Measurements from ENCODE around the gene SOX15. TPM values are rescaled to one million over a fixed set of nuclear protein-coding genes. Genes with fewer than 3 reads are reported as not detected.

The SOX15 gene
- total RNA-seq, 1 donor from 2014 or later = 74.0 TPM

GRCh38 chr17:7557147-7557764 lies 32.6 kb downstream of the SOX15 start:
- no peak for ATAC-seq

GRCh38 chr17:7556627-7557026 lies 33.3 kb downstream of the SOX15 start:
- ATAC-seq = no peak

DNA sequence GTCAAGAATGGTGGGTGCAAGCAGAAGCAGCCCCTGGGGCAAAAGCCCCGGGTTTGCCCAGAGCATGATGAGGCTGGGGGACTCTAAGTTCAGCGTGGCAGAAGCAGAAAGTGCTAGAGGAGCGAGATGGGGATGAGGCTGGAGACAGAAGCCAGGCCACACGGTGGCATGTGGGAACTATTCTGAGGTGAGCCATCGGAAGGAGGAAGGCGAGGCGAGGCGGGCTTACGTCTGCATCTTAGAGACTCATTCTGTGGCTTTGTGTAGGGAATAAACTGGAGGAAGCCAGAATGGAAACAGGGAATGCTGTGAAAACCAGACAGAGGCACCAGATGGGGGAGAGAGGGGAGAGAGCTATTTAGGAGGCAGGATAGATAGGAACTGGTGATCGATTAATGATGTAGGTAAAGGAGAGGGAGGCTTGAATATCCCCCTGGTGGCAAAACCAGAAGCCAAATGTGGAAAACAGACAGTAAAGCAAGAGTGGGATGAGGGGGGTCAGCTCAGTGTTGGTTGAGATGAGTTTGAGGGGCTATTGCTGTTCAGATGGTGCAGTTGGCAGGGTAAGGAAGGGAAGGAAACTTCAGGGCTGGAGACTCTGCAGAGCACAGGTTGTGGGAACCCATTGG lies 34.5 kb downstream of the SOX15 start:
- no peak for ATAC-seq

- ATAC-seq = no peak
Observed at GRCh38 chr17:7553356-7553755, 36.5 kb downstream of the SOX15 start.

- ATAC-seq = no peak
Observed at GRCh38 chr17:7552621-7553051, 37.3 kb downstream of the SOX15 start.

GRCh38 chr17:7551396-7551795 lies 38.5 kb downstream of the SOX15 start:
- no peak for ATAC-seq

- ATAC-seq = no peak
Observed at GRCh38 chr17:7550344-7550743, 39.5 kb downstream of the SOX15 start.

DNA sequence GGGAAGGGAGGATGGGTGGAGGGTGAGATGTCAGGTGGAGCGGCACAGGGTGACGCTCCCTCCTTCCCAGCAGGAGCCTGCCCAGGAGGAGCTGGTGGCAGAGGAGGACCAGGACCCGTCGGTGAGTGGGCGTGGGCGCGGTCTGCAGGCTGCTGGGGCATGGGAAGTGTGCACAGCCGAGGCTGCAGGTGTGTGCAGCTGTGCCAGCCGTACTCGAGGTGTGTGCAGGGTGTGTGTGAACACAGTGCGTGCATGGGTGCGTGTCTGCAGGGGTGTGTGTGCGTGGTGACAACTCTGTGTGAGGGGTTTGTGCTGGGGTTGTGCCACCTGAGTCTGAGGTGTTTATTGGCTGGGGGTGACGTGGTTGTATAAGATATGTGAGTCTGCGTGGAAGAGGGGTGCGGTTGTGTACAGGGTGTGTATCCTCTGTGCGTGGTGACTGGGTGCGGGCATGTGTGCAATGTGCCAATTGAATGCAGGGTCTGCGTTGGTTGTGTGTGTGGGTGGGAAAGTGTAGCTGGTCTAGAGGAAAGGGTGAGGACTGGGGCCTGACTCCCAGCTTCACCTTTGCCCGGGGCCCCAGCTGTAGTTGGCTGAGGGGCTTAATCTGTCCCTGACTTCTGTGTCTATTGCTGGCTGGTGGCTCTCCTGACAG lies 40.4 kb downstream of the SOX15 start:
- ATAC-seq = peak; percentile 66

DNA sequence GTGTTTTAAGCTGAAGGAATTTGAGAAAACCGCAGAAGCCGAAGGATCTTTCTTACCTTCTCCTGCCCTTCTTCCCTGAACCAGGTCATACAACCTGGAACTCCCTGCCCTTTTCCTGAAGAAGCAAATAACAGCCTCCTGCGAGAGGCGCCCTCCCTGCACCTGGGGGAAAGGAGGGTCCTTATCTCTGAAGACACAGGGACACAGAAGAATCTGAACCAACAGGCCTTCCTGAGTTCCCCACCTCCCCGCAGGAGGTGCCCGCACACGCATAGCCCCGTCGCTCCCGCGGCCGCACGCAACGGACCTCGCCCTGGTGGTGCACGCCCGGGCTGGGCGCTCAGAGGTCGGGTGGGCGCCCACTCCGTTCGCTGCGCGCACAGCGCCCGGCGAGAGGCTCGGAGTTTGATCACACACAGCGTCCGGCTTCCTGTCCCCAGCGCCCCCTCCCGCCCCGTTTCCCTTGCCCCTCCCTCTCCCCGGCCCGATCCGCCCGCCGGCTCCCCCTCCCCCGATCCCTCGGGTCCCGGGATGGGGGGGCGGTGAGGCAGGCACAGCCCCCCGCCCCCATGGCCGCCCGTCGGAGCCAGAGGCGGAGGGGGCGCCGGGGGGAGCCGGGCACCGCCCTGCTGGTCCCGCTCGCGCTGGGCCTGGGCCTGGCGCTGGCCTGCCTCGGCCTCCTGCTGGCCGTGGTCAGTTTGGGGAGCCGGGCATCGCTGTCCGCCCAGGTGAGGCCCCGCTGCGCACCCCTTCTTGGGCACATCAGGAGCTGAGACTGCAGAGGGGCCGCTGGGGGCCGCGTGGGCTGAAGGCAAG lies 41.1 kb downstream of the SOX15 start, which contains the start of gene TNFSF12:
Gene TNFSF12, plus strand, starts transcription at position 474 of the 816 bp plus-strand sequence. Its CDS starts 96 bp downstream, at position 570.
- ATAC-seq = peak; percentile 55

DNA sequence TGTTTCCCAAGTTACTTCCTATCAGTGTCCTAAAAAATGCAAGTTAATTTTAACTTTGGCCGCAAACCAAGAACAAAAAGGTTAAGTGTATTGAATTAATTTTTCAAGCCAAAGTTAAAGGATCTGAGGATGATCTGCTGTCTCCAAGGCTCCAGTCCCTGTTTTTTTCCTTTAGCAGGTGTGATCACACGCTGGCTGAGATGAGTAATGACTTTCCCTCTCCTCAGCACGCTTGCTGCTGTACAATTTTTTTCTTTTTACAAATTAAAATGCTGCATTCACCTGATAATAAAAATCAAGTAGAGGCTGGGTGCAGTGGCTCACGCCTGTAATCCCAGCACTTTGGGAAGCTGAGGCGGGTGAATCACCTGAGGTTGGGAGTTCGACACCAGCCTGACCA lies 45.0 kb downstream of the SOX15 start:
- no peak for ATAC-seq

GRCh38 chr17:7541074-7541621 lies 48.7 kb downstream of the SOX15 start:
- ATAC-seq = no peak

DNA sequence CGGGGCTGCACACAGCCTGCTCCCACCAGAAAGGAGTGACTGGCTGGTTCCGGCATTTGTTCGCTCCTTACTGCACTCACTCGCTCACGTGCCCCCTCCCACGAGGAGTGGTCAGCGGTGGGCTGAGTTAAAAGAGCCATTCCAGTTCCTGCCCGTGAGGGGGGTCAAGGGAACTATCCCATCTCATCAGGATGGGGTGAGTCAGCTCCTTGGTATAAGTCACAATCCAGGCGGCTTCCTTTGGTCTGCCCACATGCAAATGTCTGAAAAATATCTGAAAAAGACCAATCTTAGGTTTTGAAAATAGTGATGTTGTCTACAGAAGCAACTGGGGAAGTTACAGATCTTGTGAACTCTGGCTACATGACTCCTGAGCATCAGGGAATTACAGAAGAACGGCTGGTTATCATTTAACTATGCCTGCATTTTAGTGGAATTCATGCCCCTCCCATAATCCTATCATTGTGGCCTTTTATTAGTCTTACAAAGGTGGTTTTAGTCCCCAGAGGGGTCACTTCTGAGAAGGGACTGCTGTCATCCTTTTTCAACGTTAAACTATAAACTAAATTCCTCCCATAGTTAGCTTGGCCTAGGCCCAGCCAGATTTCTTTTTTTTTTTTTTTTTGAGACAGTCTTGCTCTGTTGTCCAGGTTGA lies 50.9 kb downstream of the SOX15 start:
- ATAC-seq = no peak

Other genes with a start within 250 kb of the SOX15 start
- 32.9 TPM for gene KCTD11, start 237.9 kb downstream of the SOX15 start, total RNA-seq
- gene TMEM95, start 234.9 kb downstream of the SOX15 start, total RNA-seq = not detected
- 6.1 TPM for gene TNK1, start 209.0 kb downstream of the SOX15 start, total RNA-seq
- gene PLSCR3, start 195.6 kb downstream of the SOX15 start, total RNA-seq = 23.1 TPM
- gene TMEM256, start 186.0 kb downstream of the SOX15 start, total RNA-seq = 92.8 TPM
- 3.0 TPM for gene NLGN2, start 182.2 kb downstream of the SOX15 start, total RNA-seq
- not detected for gene SPEM1, start 169.8 kb downstream of the SOX15 start, total RNA-seq
- gene SPEM2, start 164.5 kb downstream of the SOX15 start, total RNA-seq = not detected
- not detected for gene SPEM3, start 161.2 kb downstream of the SOX15 start, total RNA-seq
- gene TMEM102, start 154.7 kb downstream of the SOX15 start, total RNA-seq = 8.2 TPM
- gene FGF11, start 150.6 kb downstream of the SOX15 start, total RNA-seq = 8.6 TPM
- gene CHRNB1, start 145.0 kb downstream of the SOX15 start, total RNA-seq = 4.9 TPM
- 21.0 TPM for gene ZBTB4, start 110.5 kb downstream of the SOX15 start, total RNA-seq
- not detected for gene SLC35G6, start 108.6 kb downstream of the SOX15 start, total RNA-seq
- 116 TPM for gene POLR2A, start 105.7 kb downstream of the SOX15 start, total RNA-seq
- 2.7 TPM for gene TNFSF12, start 41.0 kb downstream of the SOX15 start, total RNA-seq
- gene TNFSF13, start 31.3 kb downstream of the SOX15 start, total RNA-seq = 6.4 TPM
- gene SENP3, start 28.2 kb downstream of the SOX15 start, total RNA-seq = 34.5 TPM
- 61.3 TPM for gene CD68, start 10.5 kb downstream of the SOX15 start, total RNA-seq
- gene MPDU1, start 6.2 kb downstream of the SOX15 start, total RNA-seq = 36.7 TPM
- gene FXR2, start 24.8 kb upstream of the SOX15 start, total RNA-seq = 17.0 TPM
- gene SAT2, start 37.7 kb upstream of the SOX15 start, total RNA-seq = 35.7 TPM
- gene SHBG, start 40.0 kb upstream of the SOX15 start, total RNA-seq = 0.48 TPM
- 0.36 TPM for gene ATP1B2, start 60.8 kb upstream of the SOX15 start, total RNA-seq
- gene TP53, start 97.4 kb upstream of the SOX15 start, total RNA-seq = 74.1 TPM
- 8.5 TPM for gene WRAP53, start 98.4 kb upstream of the SOX15 start, total RNA-seq
- gene EFNB3, start 115.1 kb upstream of the SOX15 start, total RNA-seq = 1.6 TPM
- gene DNAH2, start 127.7 kb upstream of the SOX15 start, total RNA-seq = 0.04 TPM
- gene KDM6B, start 244.1 kb upstream of the SOX15 start, total RNA-seq = 16.7 TPM

Data from esophagus mucosa (tissue), 1 donor.